ENCODE results near the gene NAGK.
"Not testable (repeated sequence)": the region's sequence is repeated elsewhere in the genome, so short reads cannot be mapped to it uniquely, and the experiment has no call there.

Gene NAGK

GRCh38 chr2:71070294-71071093, 2.0 kb downstream of the NAGK start:
- no peak for DNase-seq

GRCh38 chr2:71071681-71072398, 3.4 kb downstream of the NAGK start:
- DNase-seq: peak; percentile 67

DNA sequence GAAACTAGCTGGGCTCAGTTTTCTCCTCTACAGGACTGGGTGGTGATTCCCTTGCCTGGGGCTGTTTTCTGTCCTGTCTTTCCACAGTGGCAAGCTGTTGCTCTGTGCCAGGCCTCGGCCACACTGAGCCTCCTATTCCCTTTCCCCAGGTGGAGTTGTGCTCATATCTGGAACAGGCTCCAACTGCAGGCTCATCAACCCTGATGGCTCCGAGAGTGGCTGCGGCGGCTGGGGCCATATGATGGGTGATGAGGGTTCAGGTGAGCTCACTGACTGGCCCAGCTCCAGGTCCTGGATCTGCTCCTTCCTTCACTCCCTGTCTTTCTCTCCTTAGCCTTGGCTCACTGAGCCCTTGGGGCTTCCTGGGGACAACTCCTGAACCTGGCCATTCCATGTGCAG, 4.0 kb downstream of the NAGK start:
- no peak for DNase-seq

GRCh38 chr2:71073475-71073874, 5.0 kb downstream of the NAGK start:
- DNase-seq: no peak

GRCh38 chr2:71074893-71075395, 6.5 kb downstream of the NAGK start:
- no peak for DNase-seq

GRCh38 chr2:71078624-71079023, 10.2 kb downstream of the NAGK start:
- DNase-seq: no peak

GRCh38 chr2:71082402-71083252, 14.2 kb downstream of the NAGK start:
- DNase-seq: peak; percentile 77

DNA sequence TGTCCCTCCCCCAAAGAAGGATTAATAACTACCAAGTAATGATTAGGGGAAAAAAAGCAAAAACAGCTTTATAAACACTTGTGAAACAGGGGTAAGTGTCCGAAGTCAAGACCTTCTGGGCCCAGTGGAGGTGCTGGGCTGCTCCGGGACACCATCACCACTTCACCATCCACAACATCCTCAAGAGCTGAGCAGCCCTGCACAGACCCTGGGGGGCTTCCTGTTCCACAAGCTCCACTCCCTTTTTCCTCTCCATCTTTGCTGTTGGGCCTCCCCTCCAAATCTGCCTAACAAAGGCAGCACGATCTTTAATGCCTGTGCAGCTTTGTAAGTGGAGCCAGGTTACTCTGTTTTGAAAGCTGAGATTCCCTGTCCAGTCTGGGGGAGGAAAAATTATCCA, 14.8 kb downstream of the NAGK start:
- DNase-seq: not testable (repeated sequence)

DNA sequence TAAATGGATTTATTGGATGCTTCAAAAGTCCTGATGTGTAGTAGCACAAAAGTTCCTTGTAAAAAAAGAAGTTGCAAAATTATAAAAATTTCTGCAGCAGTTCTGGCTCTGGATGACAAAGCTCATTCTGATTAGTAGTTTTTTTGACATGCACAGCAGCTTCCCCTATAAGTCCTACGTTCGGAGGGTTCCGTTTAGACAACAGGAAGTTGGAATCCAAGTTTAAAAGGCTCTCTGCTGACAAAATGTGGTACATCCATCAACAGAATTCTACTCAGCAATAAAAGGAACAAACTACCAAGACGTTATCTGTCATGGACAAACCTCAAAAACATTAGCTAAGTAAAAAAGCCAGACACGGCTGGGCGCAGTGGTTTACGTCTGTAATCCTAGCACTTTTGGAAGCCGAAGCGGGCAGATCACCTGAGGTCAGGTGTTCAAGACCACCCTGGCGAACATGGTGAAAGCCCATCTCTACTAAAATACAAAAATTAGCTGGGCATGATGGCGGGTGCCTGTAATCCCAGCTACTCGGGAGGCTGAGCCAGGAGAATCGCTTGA, 15.4 kb downstream of the NAGK start:
- DNase-seq: not testable (repeated sequence)

- not testable (repeated sequence) for DNase-seq
Measured at GRCh38 chr2:71085325-71086003, 17.0 kb downstream of the NAGK start.

DNA sequence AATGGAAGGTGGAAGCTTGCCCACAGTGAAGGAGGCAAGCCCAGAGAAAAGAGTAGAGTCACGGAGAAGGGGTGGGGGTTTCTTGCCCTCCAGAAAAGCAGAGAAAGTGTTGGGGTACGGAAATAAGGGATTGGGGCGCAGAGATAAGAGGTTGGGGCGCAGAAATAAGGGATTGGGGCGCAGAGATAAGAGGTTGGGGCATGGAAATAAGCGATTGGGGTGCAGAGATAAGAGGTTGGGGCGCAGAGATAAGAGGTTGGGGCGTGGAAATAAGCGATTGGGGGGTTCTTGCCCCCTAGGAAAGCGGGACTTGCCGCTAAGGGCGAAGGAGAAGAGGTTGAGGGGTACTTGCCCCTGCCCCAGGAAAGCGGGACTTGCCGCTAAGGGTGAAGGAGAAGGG, 21.0 kb downstream of the NAGK start:
- not testable (repeated sequence) for DNase-seq

DNA sequence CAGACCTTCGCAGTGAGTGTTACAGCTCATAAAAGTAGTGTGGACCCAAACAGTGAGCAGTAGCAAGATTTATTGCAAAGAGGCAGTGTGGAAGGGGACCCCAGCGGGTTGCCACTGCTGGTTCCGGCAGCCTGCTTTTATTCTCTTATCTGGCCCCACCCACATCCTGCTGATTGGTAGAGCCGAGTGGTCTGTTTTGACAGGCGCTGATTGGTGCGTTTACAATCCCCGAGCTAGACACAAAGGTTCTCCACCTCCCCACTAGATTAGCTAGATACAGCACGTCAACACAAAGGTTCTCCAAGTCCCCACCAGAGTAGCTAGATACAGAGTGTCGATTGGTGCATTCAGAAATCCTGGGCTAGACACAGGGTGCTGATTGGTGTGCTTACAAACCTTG, 23.4 kb downstream of the NAGK start:
- DNase-seq: not testable (repeated sequence)

- DNase-seq: not testable (repeated sequence)
Measured at GRCh38 chr2:71092491-71093260, 24.2 kb downstream of the NAGK start.

DNA sequence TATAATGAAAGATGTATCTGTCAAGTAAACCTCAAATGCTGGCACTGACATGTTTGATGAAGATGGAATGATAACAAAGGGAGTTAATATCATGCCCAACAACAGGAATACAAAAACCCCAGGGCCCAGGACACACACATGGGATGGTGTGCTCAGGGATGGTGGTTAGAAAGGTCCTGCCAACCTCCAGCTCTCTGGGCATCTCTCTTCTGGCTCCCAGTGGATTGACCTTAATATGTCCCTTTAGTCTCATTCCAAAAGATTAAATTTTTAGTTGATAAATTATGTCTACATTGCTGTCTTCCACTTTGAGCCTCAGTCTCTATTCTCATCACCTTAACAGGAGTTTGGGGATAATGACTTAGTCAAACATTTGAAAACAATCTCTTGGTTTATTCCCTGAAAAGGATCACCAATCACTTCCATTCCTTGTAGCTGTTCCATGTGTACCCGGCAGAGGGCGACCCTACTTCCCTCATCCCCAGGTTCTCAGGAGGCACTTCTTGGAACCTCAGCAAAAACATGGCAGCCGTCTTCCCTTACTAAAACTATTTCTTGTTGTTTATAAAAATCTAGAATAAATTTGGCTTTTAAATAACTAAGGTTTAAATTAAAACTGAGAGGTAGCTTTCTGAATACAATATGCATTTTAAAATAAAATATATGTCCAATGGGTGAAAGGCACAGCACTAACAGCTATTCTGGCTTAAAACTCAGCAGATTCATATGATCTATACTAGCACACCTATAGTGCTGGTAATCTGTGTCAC, 31.9 kb downstream of the NAGK start:
- DNase-seq: peak; percentile 48

GRCh38 chr2:71101656-71102055, 33.2 kb downstream of the NAGK start:
- DNase-seq: no peak

GRCh38 chr2:71102981-71103681, 34.7 kb downstream of the NAGK start:
- DNase-seq: no peak

DNA sequence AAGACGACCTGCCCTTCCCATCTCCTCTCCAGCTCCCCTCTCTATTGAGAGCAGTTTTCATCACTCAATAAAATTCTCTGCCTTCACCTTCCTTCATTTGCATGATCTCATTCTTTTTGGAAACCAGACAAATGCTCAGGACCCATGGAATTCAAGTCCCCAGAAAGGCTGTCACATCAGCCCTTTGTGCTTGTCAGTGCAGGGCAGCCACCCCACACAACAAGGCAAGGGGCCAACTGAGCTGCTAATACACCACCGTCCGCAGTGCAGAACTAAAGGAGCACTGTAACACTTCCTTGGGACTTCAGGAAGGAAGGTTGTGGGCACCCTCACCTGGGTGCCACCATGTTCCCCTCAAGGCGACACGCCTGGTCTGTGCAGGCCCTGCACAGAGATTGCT, 35.4 kb downstream of the NAGK start:
- DNase-seq: no peak

- not testable (repeated sequence) for DNase-seq
Measured at GRCh38 chr2:71106463-71106862, 38.0 kb downstream of the NAGK start.

DNA sequence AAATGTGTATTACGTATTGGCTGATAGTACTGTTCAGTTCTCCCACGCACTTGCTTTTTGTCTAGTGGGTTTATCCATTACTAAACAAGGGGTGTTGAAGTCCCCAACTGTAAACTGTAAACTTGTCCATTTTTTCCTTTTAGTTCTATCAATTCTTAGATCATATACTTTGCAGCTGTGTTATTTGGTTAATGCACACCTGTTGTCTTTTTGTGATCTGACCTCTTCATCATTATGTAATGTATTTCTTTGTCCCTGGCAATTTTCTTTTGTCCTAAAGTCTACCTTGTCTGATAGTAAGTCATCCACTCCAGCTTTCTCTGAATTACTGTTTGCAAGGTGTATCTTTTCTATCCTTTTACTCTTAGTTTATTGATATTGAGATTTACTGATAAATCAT, 39.6 kb downstream of the NAGK start:
- no peak for DNase-seq

- DNase-seq: no peak
Measured at GRCh38 chr2:71113843-71114242, 45.4 kb downstream of the NAGK start.

Data from stimulated activated CD4-positive, alpha-beta T cell treated with anti-CD3 and anti-CD28 coated beads, Interleukin-1b, Interleukin-23, amount 100 ng/mL, for 48 hours (primary cell).